SK-N-SH treated with all-trans-retinoic acid at 6 μM for 48 hours (cell line): ENCODE results near the gene PVALEF.
"Not testable (repeated sequence)": the region's sequence is repeated elsewhere in the genome, so short reads cannot be mapped to it uniquely, and the experiment has no call there.

Experiments used
- ATAC-seq: fragments of 200-7000 bp; cut with Tn5 transposase; 3 replicates; pipeline ENCODE4 v1.9.1; 2020; ENCODE audit warnings: mild to moderate bottlenecking, moderate library complexity
- ARNTL ChIP-seq: fragments of 450-650 bp; formaldehyde crosslinking; IDR thresholded peaks from 2 replicates; pipeline ENCODE4 v1.5.0; 2020; ENCODE audit warnings: low read depth, mild to moderate bottlenecking, moderate library complexity, borderline replicate concordance
- BACH2 ChIP-seq: fragments of 250-450 bp; sonication (Bioruptor Pico); IDR thresholded peaks from 2 replicates; pipeline ENCODE4 v1.9.0; 2021; ENCODE audit warnings: mild to moderate bottlenecking, borderline replicate concordance
- CREB5 ChIP-seq: fragments of 250-450 bp; sonication (Bioruptor Pico); IDR thresholded peaks from 2 replicates; pipeline ENCODE4 v1.5.1; 2020; ENCODE audit warnings: low read depth, mild to moderate bottlenecking, moderate library complexity
- CSDC2 ChIP-seq: fragments of 250-450 bp; sonication (Bioruptor Pico); IDR thresholded peaks from 2 replicates; pipeline ENCODE4 v1.5.0; 2020; ENCODE audit warnings: mild to moderate bottlenecking, moderate library complexity
- CSRNP3 ChIP-seq: fragments of 250-450 bp; sonication (Bioruptor Pico); IDR thresholded peaks from 2 replicates; pipeline ENCODE4 v1.5.1; 2021; ENCODE audit warnings: mild to moderate bottlenecking, moderate library complexity
- ESRRG ChIP-seq: fragments of 250-450 bp; sonication (Bioruptor Pico); IDR thresholded peaks from 2 replicates; pipeline ENCODE4 v1.6.1; 2021; ENCODE audit warnings: mild to moderate bottlenecking
- GLIS3 ChIP-seq: fragments of 250-450 bp; sonication (Bioruptor Pico); IDR thresholded peaks from 2 replicates; pipeline ENCODE4 v1.5.0; 2020; ENCODE audit warnings: mild to moderate bottlenecking, moderate library complexity
- ISL1 ChIP-seq: fragments of 250-450 bp; sonication (Bioruptor Pico); IDR thresholded peaks from 2 replicates; pipeline ENCODE4 v2.1.2; 2022; ENCODE audit warnings: mild to moderate bottlenecking, moderate library complexity
- OSR1 ChIP-seq: fragments of 250-450 bp; sonication (Bioruptor Pico); IDR thresholded peaks from 2 replicates; pipeline ENCODE4 v1.8.0; 2022; ENCODE audit warnings: moderate library complexity, mild to moderate bottlenecking, inconsistent platforms
- PATZ1 ChIP-seq: fragments of 250-450 bp; sonication (Bioruptor Pico); IDR thresholded peaks from 2 replicates; pipeline ENCODE4 v1.8.0; 2020; ENCODE audit warnings: mild to moderate bottlenecking, moderate library complexity, borderline replicate concordance
- POU6F1 ChIP-seq: fragments of 250-450 bp; sonication (Bioruptor Pico); IDR thresholded peaks from 2 replicates; pipeline ENCODE4 v1.8.0; 2021; ENCODE audit warnings: low read depth, mild to moderate bottlenecking, moderate library complexity, borderline replicate concordance
- PPARA ChIP-seq: fragments of 250-450 bp; sonication (Bioruptor Pico); IDR thresholded peaks from 2 replicates; pipeline ENCODE4 v1.5.0; 2020; ENCODE audit warnings: mild to moderate bottlenecking, borderline replicate concordance
- RARB ChIP-seq: fragments of 250-450 bp; sonication (Bioruptor Pico); IDR thresholded peaks from 2 replicates; pipeline ENCODE4 v1.8.0; 2021; ENCODE audit warnings: mild to moderate bottlenecking, moderate library complexity
- TCF4 ChIP-seq: fragments of 250-450 bp; sonication (Bioruptor Pico); IDR thresholded peaks from 2 replicates; pipeline ENCODE4 v1.8.0; 2021; ENCODE audit warnings: mild to moderate bottlenecking, moderate library complexity, borderline replicate concordance
- TOX ChIP-seq: fragments of 250-450 bp; sonication (Bioruptor Pico); IDR thresholded peaks from 2 replicates; pipeline ENCODE4 v1.8.0; 2021; ENCODE audit warnings: mild to moderate bottlenecking, moderate library complexity, borderline replicate concordance
- TSHZ2 ChIP-seq: fragments of 250-450 bp; sonication (Bioruptor Pico); IDR thresholded peaks from 2 replicates; pipeline ENCODE4 v1.5.0; 2020; ENCODE audit warnings: mild to moderate bottlenecking, moderate library complexity
- ZC3H10 ChIP-seq: fragments of 250-450 bp; sonication (Bioruptor Pico); IDR thresholded peaks from 2 replicates; pipeline ENCODE4 v1.5.1; 2021; ENCODE audit warnings: mild to moderate bottlenecking, moderate library complexity
- ZFP30 ChIP-seq: fragments of 450-650 bp; formaldehyde crosslinking; IDR thresholded peaks from 2 replicates; pipeline ENCODE4 v1.5.0; 2022; ENCODE audit warnings: mild to moderate bottlenecking, moderate library complexity
- ZNF8 ChIP-seq: fragments of 450-650 bp; formaldehyde crosslinking; IDR thresholded peaks from 2 replicates; pipeline ENCODE4 v1.5.0; 2020; ENCODE audit warnings: mild to moderate bottlenecking, moderate library complexity

PVALEF gene

GRCh38 chr17:81222620-81222905, 57.3 kb downstream of the PVALEF start:
- ATAC-seq = peak; percentile 2
- TF ChIP-seq TSHZ2 = no peak
- TF ChIP-seq, all 23 proteins: peak for 0

GRCh38 chr17:81222906-81223761, 57.8 kb downstream of the PVALEF start, which contains the start of gene CEP131:
Gene CEP131, minus strand, starts transcription at chr17:81222965. Its CDS starts 2,909 bp downstream, at chr17:81220056.
- no peak for TF ChIP-seq TOX
- no peak for TF ChIP-seq ARNTL (CRISPR knock-in tag)
- ATAC-seq = peak; percentile 99

- no peak for ATAC-seq
- no peak for TF ChIP-seq ZFP30 (CRISPR knock-in tag)
- no peak for TF ChIP-seq TCF4 (CRISPR knock-in tag)
- no peak for TF ChIP-seq CSDC2
- no peak for TF ChIP-seq TOX
- TF ChIP-seq ZNF8 (CRISPR knock-in tag) = no peak
- TF ChIP-seq ZC3H10 (CRISPR knock-in tag) = no peak
- no peak for TF ChIP-seq PPARA (CRISPR knock-in tag)
- no peak for TF ChIP-seq CREB5 (CRISPR knock-in tag)
- no peak for TF ChIP-seq POU6F1
- TF ChIP-seq ESRRG = no peak
- no peak for TF ChIP-seq RARB (CRISPR knock-in tag)
- no peak for TF ChIP-seq TSHZ2
- no peak for TF ChIP-seq CSRNP3
- TF ChIP-seq PATZ1 = no peak
- no peak for TF ChIP-seq OSR1 (CRISPR knock-in tag)
- TF ChIP-seq ISL1 (CRISPR knock-in tag) = no peak
- no peak for TF ChIP-seq GLIS3
- TF ChIP-seq BACH2 (CRISPR knock-in tag) = no peak
Measured at GRCh38 chr17:81223762-81224130, 58.4 kb downstream of the PVALEF start.

- not testable (repeated sequence) for ATAC-seq
Measured at GRCh38 chr17:81227630-81228029, 62.3 kb downstream of the PVALEF start.
